Left lung (tissue), 10 donors: Measurements from ENCODE around the gene WSB2. TPM values are rescaled to one million over a fixed set of nuclear protein-coding genes. Genes with fewer than 3 reads are reported as not detected.

ENCODE experiments used
- ATAC-seq: fragments of 200-7000 bp; cut with Tn5 transposase; one replicate; pipeline ENCODE4 v1.9.1; 2020; ENCODE audit warnings: moderate library complexity
- DNase-seq, 4 donors: peaks; one replicate each; pipeline ENCODE4 v3.0.0-alpha.2; 2013 to 2020
- H3K27ac ChIP-seq, 2 donors: fragments of 200-600 bp; sonication (generic) in 1 of 2; one replicate each; pipeline versions ENCODE4 v1.5.0 to v1.8.0; 2020 to 2021
- H3K27me3 ChIP-seq, 2 donors: fragments of 200-600 bp; sonication (generic) in 1 of 2; one replicate each; pipeline versions ENCODE4 v1.5.0 to v1.8.0; 2020 to 2021
- H3K36me3 ChIP-seq, 2 donors: fragments of 200-600 bp; sonication (generic) in 1 of 2; one replicate each; pipeline versions ENCODE4 v1.5.0 to v1.8.0; 2020 to 2021
- H3K4me1 ChIP-seq, 2 donors: fragments of 200-600 bp; one replicate each; pipeline ENCODE4 v1.8.0; 2021
- H3K4me3 ChIP-seq, 2 donors: fragments of 200-600 bp; sonication (generic) in 1 of 2; one replicate each; pipeline versions ENCODE4 v1.5.0 to v1.8.0; 2020 to 2021; ENCODE audit warnings: mild to moderate bottlenecking in 1 of 2
- H3K9me3 ChIP-seq, 2 donors: fragments of 200-600 bp; sonication (generic) in 1 of 2; one replicate each; pipeline versions ENCODE4 v1.5.0 to v1.8.0; 2020 to 2021
- intact Hi-C, 2 donors: fragments of 100-400 bp; cut with DNase I; formaldehyde crosslinking; loops; one replicate each; pipeline versions ENCODE4 v1.11.2 to v1.14.2; 2022
- polyA plus RNA-seq, 6 donors: library from polyadenylated mRNA; unstranded; fragments of 120-200 nt; gene quantifications; one replicate each; pipeline ENCODE4 v1.2.1, GENCODE V29; 2013; ENCODE audit not compliant: insufficient read length in 6 of 6
- total RNA-seq, 2 donors: library from RNA; stranded (reverse); fragmentation: NEBNext Ultra II Directional; extraction: Animal tissue kit (Norgen Biotek cat#: 25700); gene quantifications; one replicate each; pipeline ENCODE4 v1.2.1, GENCODE V29; 2021
- TF ChIP-seq, protein P1 (sequence below), 2 donors: fragments of 200-600 bp; sonication (generic) in 1 of 2; IDR thresholded peaks; one replicate each; pipeline versions ENCODE4 v1.5.0 to v1.8.0; 2021; ENCODE audit warnings: antibody characterized with exemption in 2 of 2
- donor health status: DM: no; HTN: yes; CAD: no.
- donor health status: DM: no; HTN: no; CAD: no.

Gene WSB2
- total and polyA plus RNA-seq, 8 donors: 52.7 to 129 (median 55.0) TPM

DNA sequence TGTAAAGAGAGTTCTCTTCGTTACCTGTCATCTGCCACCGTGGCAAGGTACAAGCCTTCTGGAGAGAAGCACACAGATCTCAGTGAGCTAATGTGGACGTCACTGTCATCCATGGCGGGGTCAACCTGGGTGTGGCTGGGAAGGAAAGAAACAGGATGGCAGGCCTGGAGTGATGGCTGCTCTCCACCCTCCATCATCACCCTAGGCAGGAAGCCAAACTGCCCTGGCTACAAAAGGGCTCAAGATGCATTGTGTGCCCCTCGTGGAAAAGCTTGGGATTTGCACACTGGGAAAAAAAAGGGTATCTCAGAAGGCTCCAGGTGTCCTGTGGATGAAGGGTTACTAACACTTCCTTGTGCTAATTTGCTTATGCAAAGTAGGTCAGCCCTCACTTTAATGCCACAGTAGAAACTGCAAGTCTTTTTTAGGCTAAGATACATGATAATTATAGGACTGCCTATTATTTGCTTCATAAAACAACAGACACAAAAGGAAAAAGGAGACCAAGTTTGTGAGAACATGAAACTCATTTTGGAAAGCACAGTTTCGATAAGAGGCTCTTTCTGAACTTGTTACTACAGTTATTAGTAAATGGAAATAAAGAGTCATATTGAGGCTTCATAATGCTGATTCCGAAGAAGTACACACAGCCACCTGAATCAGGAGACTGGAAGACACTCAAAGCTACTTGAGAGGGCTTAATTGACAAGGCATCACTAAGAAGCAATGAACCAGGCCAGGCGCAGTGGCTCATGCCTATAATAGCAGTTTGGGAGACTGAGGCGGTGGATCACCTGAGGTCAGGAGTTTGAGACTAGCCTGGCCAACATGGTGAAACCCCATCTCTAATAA is 25.6 kb downstream of the WSB2 start:
- Histone ChIP-seq H3K4me3 (no peak overlapping the region), H3K36me3 (peaks cover 0 to 100% of the 10 kb centered on the region in 2 donors), H3K9me3 (no peaks in the 10 kb centered on the region), H3K27me3 (no peaks in the 10 kb centered on the region), H3K27ac (no peak overlapping the region), H3K4me1 (no peaks in the 10 kb centered on the region)
- intact Hi-C loops: no loop called here
- TF ChIP-seq, protein P1, sequence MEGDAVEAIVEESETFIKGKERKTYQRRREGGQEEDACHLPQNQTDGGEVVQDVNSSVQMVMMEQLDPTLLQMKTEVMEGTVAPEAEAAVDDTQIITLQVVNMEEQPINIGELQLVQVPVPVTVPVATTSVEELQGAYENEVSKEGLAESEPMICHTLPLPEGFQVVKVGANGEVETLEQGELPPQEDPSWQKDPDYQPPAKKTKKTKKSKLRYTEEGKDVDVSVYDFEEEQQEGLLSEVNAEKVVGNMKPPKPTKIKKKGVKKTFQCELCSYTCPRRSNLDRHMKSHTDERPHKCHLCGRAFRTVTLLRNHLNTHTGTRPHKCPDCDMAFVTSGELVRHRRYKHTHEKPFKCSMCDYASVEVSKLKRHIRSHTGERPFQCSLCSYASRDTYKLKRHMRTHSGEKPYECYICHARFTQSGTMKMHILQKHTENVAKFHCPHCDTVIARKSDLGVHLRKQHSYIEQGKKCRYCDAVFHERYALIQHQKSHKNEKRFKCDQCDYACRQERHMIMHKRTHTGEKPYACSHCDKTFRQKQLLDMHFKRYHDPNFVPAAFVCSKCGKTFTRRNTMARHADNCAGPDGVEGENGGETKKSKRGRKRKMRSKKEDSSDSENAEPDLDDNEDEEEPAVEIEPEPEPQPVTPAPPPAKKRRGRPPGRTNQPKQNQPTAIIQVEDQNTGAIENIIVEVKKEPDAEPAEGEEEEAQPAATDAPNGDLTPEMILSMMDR (IDR thresholded peaks at IDR 0.05): no peak
- DNase-seq: no peak
- ATAC-seq: peak; percentile 19

DNA sequence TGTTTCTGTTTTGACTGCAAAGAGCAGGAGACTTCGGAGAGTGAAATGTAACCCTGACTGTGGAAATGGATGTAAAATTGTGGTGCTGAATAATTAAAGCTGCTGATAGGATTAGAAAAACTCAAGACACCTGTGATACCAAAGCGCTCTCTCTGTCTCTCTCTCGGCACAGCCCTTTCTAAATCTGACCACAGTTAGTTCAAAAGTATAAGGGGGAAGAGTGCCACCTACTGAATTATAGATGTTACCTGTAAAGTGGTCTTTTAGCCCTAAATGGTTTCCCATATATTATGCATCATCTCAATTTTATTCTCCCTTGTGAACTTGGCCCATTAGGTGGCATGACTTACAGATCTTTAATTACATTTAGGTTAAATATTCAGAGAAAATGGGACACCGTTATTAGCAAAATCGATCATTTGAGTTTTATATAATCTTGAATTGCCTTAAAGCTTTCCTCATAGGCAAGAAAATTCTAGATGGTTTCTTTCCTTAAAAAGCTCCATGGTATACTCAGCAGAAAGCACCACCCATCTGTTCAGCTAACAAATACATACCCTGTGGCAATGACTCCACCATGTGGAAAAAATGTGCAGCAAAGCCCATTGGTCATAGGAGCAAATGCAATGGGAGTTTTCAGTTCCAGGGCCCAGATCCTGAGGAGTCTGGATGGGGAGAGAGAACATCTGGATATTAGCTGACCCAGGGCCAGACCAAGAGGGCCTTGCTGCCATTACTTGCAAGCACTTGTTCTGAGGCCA is 26.4 kb downstream of the WSB2 start:
- ATAC-seq (peak; percentile 84), DNase-seq (peak in 1 of 4 donors; percentile 47)
- no peaks in the 10 kb centered on the region for H3K4me1 ChIP-seq
- H3K9me3 ChIP-seq: no peaks in the 10 kb centered on the region
- H3K4me3 ChIP-seq: no peak overlapping the region
- TF ChIP-seq, protein P1 (IDR thresholded peaks at IDR 0.05): no peak
- intact Hi-C loops: no loop called here
- no peak overlapping the region for H3K27ac ChIP-seq
- H3K36me3 ChIP-seq: peaks cover 0 to 100% of the 10 kb centered on the region in 2 donors
- H3K27me3 ChIP-seq: no peaks in the 10 kb centered on the region

- DNase-seq (peak in 1 of 4 donors; percentile 20), ATAC-seq (no peak)
- Histone ChIP-seq H3K27me3 (no peaks in the 10 kb centered on the region), H3K4me3 (no peak overlapping the region), H3K4me1 (no peaks in the 10 kb centered on the region), H3K36me3 (peaks cover 0 to 100% of the 10 kb centered on the region in 2 donors), H3K9me3 (no peaks in the 10 kb centered on the region), H3K27ac (no peak overlapping the region)
- intact Hi-C loops: no loop called here
- TF ChIP-seq, protein P1 (IDR thresholded peaks at IDR 0.05): no peak
Measured at GRCh38 chr12:118033902-118034301, 27.1 kb downstream of the WSB2 start.

- Histone ChIP-seq H3K4me1 (no peaks in the 10 kb centered on the region), H3K27me3 (no peaks in the 10 kb centered on the region), H3K36me3 (peaks cover 0 to 100% of the 10 kb centered on the region in 2 donors), H3K4me3 (no peak overlapping the region), H3K9me3 (no peaks in the 10 kb centered on the region), H3K27ac (no peak overlapping the region)
- DNase-seq (no peak), ATAC-seq (no peak)
- TF ChIP-seq, protein P1 (IDR thresholded peaks at IDR 0.05): no peak
- intact Hi-C loops: no loop called here
Measured at GRCh38 chr12:118033323-118033722, 27.7 kb downstream of the WSB2 start.

DNA sequence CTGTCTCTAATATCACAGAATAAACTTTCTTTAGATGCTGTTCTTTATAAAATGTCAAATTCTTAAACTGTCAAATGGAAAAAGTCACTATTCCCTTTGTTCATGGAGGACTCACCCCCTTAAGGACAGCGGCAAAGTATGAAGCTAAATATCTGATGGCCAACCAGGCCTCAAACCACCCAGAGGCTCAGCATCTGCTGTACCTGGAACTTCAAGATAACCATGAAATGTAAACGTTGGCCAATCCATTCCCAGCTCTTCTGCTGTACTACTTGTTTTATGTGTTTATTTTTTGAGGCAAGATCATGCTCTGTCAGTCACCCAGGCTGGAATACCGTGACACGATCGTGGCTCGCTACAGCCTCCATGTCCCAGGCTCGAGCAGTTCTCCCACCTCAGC is 28.8 kb downstream of the WSB2 start:
- Histone ChIP-seq H3K36me3 (peaks cover 0 to 100% of the 10 kb centered on the region in 2 donors), H3K4me3 (no peak overlapping the region), H3K27ac (no peak overlapping the region), H3K4me1 (no peaks in the 10 kb centered on the region), H3K9me3 (no peaks in the 10 kb centered on the region), H3K27me3 (no peaks in the 10 kb centered on the region)
- intact Hi-C loops: no loop called here
- no peak for ATAC-seq
- TF ChIP-seq, protein P1 (IDR thresholded peaks at IDR 0.05): no peak
- no peak for DNase-seq
